Colonic mucosa (tissue), 4 donors: ENCODE results near the gene PAX3. TPM values are rescaled to one million over a fixed set of nuclear protein-coding genes. Genes with fewer than 3 reads are reported as not detected.

ENCODE experiments used
- DNase-seq: peaks from one replicate; pipeline ENCODE4 v3.0.0-alpha.2; 2020
- H3K27ac ChIP-seq: fragments of 200-600 bp; one replicate; pipeline ENCODE4 v1.8.0; 2021
- H3K27me3 ChIP-seq: fragments of 200-600 bp; one replicate; pipeline ENCODE4 v1.8.0; 2021
- H3K36me3 ChIP-seq: fragments of 200-600 bp; one replicate; pipeline ENCODE4 v1.8.0; 2021
- H3K4me1 ChIP-seq: fragments of 200-600 bp; one replicate; pipeline ENCODE4 v1.8.0; 2021; ENCODE audit warnings: mild to moderate bottlenecking
- H3K4me3 ChIP-seq: fragments of 200-600 bp; one replicate; pipeline ENCODE4 v1.8.0; 2021
- H3K9ac ChIP-seq, 2 donors: one replicate each; pipeline ENCODE4 v1.7.0; 2013; ENCODE audit warnings: control low read depth in 2 of 2, low read depth in 2 of 2, low read length in 2 of 2
- H3K9me3 ChIP-seq: fragments of 200-600 bp; one replicate; pipeline ENCODE4 v1.8.0; 2021
- intact Hi-C: fragments of 100-400 bp; cut with DNase I; formaldehyde crosslinking; loops from one replicate; pipeline ENCODE4 v1.14.1; 2022
- total RNA-seq, 2 donors: library from RNA; stranded (reverse); fragmentation: NEBNext Ultra II Directional in 1 of 2; extraction: Animal tissue kit (Norgen Biotek cat#: 25700) in 1 of 2; gene quantifications; one replicate each; pipeline ENCODE4 v1.2.1, GENCODE V29; 2021
- TF ChIP-seq, protein P1 (sequence below): fragments of 200-600 bp; IDR thresholded peaks from one replicate; pipeline ENCODE4 v1.8.0; 2022; ENCODE audit warnings: antibody characterized with exemption, mild to moderate bottlenecking
- donor health status: healthy.
- donor health status: DM: no; HTN: no; CAD: no.
- donor health status: DM: no; HTN: no; CAD: no.

PAX3 gene
- total RNA-seq, 2 donors from 2014 or later, result 0.16 TPM; not detected in 1

DNA sequence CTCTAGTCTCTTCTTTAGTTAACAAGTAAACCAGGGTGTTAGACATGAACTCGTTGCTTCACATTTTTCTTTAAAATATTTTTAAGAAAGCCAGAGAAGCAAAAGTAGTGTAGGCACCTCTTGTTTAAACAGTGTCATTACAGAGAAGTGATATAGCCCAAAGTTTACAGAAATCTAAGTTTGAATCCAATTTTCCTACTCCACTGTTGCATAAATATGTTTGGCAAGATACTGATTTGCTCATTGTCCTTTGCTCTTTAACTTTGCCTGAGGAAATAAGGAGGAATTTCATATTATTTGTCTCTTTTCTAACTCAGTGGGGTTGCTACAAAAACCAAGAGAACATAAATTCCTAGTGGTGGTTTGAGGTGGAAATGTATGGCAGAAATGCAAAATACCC, 81.1 kb downstream of the PAX3 start:
- H3K4me3 ChIP-seq, result no peak overlapping the region
- H3K27ac ChIP-seq, result no peak overlapping the region
- intact Hi-C loops, result no loop called here
- H3K9ac ChIP-seq, result no peak overlapping the region
- TF ChIP-seq, protein P1, sequence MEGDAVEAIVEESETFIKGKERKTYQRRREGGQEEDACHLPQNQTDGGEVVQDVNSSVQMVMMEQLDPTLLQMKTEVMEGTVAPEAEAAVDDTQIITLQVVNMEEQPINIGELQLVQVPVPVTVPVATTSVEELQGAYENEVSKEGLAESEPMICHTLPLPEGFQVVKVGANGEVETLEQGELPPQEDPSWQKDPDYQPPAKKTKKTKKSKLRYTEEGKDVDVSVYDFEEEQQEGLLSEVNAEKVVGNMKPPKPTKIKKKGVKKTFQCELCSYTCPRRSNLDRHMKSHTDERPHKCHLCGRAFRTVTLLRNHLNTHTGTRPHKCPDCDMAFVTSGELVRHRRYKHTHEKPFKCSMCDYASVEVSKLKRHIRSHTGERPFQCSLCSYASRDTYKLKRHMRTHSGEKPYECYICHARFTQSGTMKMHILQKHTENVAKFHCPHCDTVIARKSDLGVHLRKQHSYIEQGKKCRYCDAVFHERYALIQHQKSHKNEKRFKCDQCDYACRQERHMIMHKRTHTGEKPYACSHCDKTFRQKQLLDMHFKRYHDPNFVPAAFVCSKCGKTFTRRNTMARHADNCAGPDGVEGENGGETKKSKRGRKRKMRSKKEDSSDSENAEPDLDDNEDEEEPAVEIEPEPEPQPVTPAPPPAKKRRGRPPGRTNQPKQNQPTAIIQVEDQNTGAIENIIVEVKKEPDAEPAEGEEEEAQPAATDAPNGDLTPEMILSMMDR, result no peak
- no peaks in the 10 kb centered on the region for H3K36me3 ChIP-seq
- H3K27me3 ChIP-seq, result no peaks in the 10 kb centered on the region
- no peaks in the 10 kb centered on the region for H3K9me3 ChIP-seq
- H3K4me1 ChIP-seq, result no peaks in the 10 kb centered on the region
- no peak for DNase-seq

DNA sequence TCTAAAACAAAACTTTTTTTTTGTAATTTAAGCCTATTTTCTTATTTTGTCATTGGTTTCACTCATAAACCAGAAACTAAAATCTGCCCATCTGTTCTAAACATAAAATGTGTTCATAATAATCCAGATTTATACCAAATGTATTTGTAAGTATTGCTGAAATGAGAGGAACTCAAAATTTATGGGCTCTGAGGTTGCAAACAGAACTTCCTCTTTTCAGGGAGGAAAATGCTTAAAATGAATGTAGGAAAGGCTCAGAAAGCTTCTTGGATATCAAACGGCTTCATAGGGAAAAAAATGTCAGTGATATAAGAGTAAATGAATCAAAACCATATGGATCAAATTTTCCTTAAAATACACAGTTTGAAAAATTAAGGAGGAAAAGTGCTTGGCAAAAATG, 83.9 kb downstream of the PAX3 start:
- intact Hi-C loops, result no loop called here

DNA sequence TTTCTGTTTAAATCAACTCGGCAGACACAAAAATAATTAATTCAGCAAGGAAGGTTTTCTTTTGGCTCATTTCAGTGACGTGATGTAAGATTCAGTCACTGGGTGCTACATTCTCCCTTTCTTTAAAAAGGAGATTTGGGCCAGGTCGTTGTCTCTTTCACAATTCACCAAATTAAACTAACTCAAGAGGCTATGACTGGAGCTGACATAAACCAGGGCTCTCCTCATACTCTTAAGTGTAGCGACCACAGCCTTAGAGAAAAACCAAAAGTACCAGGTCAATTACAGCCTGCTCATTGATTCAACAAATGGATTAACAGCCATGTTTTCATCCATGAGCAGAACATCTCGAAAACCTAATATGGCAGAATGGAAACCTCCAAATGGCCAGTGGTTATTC, 85.7 kb downstream of the PAX3 start:
- no peak for DNase-seq
- intact Hi-C loops, result no loop called here
- Histone ChIP-seq H3K9ac (no peak overlapping the region), H3K4me1 (no peaks in the 10 kb centered on the region), H3K4me3 (no peak overlapping the region), H3K27me3 (no peaks in the 10 kb centered on the region), H3K27ac (no peak overlapping the region), H3K36me3 (no peaks in the 10 kb centered on the region), H3K9me3 (no peaks in the 10 kb centered on the region)
- TF ChIP-seq, protein P1, result no peak

More for the DNA sequence above, 83.9 kb downstream of the PAX3 start:
- Histone ChIP-seq H3K4me3 (no peak overlapping the region), H3K27me3 (no peaks in the 10 kb centered on the region), H3K9ac (no peak overlapping the region), H3K27ac (no peak overlapping the region), H3K9me3 (no peaks in the 10 kb centered on the region), H3K36me3 (no peaks in the 10 kb centered on the region), H3K4me1 (no peaks in the 10 kb centered on the region)
- no peak for DNase-seq
- TF ChIP-seq, protein P1, result no peak

- H3K4me1 ChIP-seq, result no peaks in the 10 kb centered on the region
- no peak overlapping the region for H3K4me3 ChIP-seq
- no peak overlapping the region for H3K27ac ChIP-seq
- no peaks in the 10 kb centered on the region for H3K36me3 ChIP-seq
- intact Hi-C loops, result no loop called here
- H3K9ac ChIP-seq, result no peak overlapping the region
- H3K27me3 ChIP-seq, result no peaks in the 10 kb centered on the region
- no peak for DNase-seq
- no peaks in the 10 kb centered on the region for H3K9me3 ChIP-seq
- TF ChIP-seq, protein P1, result no peak
Measured at GRCh38 chr2:222212571-222212970, 86.2 kb downstream of the PAX3 start.

- Histone ChIP-seq H3K9ac (no peak overlapping the region), H3K27ac (no peak overlapping the region), H3K36me3 (no peaks in the 10 kb centered on the region), H3K9me3 (no peaks in the 10 kb centered on the region), H3K4me1 (no peaks in the 10 kb centered on the region), H3K27me3 (no peaks in the 10 kb centered on the region), H3K4me3 (no peak overlapping the region)
- no peak for DNase-seq
- TF ChIP-seq, protein P1, result no peak
- intact Hi-C loops, result no loop called here
Measured at GRCh38 chr2:222208010-222208690, 90.6 kb downstream of the PAX3 start.
